K562 (cell line): Measurements from ENCODE around the gene LILRA2. TPM values are rescaled to one million over a fixed set of nuclear protein-coding genes. Genes with fewer than 3 reads are reported as not detected.

Source experiments
- AFF4 ChIP-seq: sonication (generic); formaldehyde crosslinking; IDR thresholded peaks from 2 replicates; pipeline ENCODE4 v1.8.0; 2023; ENCODE audit warnings: mild to moderate bottlenecking, missing genetic modification reagents
- CBX3 ChIP-seq, 2 experiments: IDR thresholded peaks; 1 replicate in 1 of 2; 2 replicates in 1 of 2; pipeline ENCODE4 v1.6.1; 2012; ENCODE audit warnings: inconsistent platforms in 2 of 2, low read length in 2 of 2, borderline replicate concordance in 1 of 2, control low read depth in 1 of 2
- FOXM1 ChIP-seq, 2 experiments: fragments of 450-650 bp in 1 of 2; sonication (generic) in 1 of 2; formaldehyde crosslinking in 1 of 2; IDR thresholded peaks; 2 replicates each; pipeline versions ENCODE4 v1.6.1 to v1.9.0; 2017 to 2022; ENCODE audit warnings: low read depth in 2 of 2, mild to moderate bottlenecking in 2 of 2, missing genetic modification reagents in 1 of 2, moderate library complexity in 1 of 2
- GABPB1 ChIP-seq: sonication (generic); formaldehyde crosslinking; IDR thresholded peaks from 2 replicates; pipeline ENCODE4 v1.8.0; 2022; ENCODE audit warnings: mild to moderate bottlenecking, missing genetic modification reagents
- MEIS2 ChIP-seq: fragments of 450-650 bp; IDR thresholded peaks from 2 replicates; pipeline ENCODE4 v1.6.1; 2014; ENCODE audit warnings: mild to moderate bottlenecking; ENCODE audit not compliant: partially characterized antibody
- MTA3 ChIP-seq: fragments of 450-650 bp; formaldehyde crosslinking; IDR thresholded peaks from 2 replicates; pipeline ENCODE4 v1.6.1; 2017; ENCODE audit warnings: mild to moderate bottlenecking, borderline replicate concordance
- NBN ChIP-seq: fragments of 450-650 bp; IDR thresholded peaks from 2 replicates; pipeline ENCODE4 v1.6.1; 2016; ENCODE audit warnings: low read depth, mild to moderate bottlenecking
- OTX1 ChIP-seq: fragments of 450-650 bp; formaldehyde crosslinking; IDR thresholded peaks from 2 replicates; pipeline ENCODE4 v1.4.0; 2022; ENCODE audit warnings: mild to moderate bottlenecking
- POU5F1 ChIP-seq: fragments of 150-350 bp; IDR thresholded peaks from 2 replicates; pipeline ENCODE4 v1.6.1; 2014; ENCODE audit warnings: borderline replicate concordance, low read length, low read depth, mild to moderate bottlenecking; ENCODE audit not compliant: partially characterized antibody
- SP2 ChIP-seq: IDR thresholded peaks from 2 replicates; pipeline ENCODE4 v1.6.1; 2011; ENCODE audit warnings: mild to moderate bottlenecking, low read depth, low read length, moderate library complexity; ENCODE audit not compliant: poor library complexity, severe bottlenecking; ENCODE audit errors: extremely low read depth
- STAT6 ChIP-seq: sonication (generic); formaldehyde crosslinking; IDR thresholded peaks from 2 replicates; pipeline ENCODE4 v1.8.1; 2023; ENCODE audit warnings: mild to moderate bottlenecking, missing genetic modification reagents
- THRA ChIP-seq: fragments of 450-650 bp; IDR thresholded peaks from 2 replicates; pipeline ENCODE4 v1.6.1; 2017; ENCODE audit warnings: mild to moderate bottlenecking, moderate library complexity
- ZBTB33 ChIP-seq: sonication (generic); formaldehyde crosslinking; IDR thresholded peaks from 2 replicates; pipeline ENCODE4 v1.8.1; 2023; ENCODE audit warnings: mild to moderate bottlenecking, missing genetic modification reagents
- ZBTB7A ChIP-seq: IDR thresholded peaks from 2 replicates; pipeline ENCODE4 v1.6.1; 2011; ENCODE audit warnings: low read depth, mild to moderate bottlenecking, low read length, moderate library complexity, borderline replicate concordance; ENCODE audit not compliant: control insufficient read depth
- polyA plus RNA-seq, 8 experiments: library from polyadenylated mRNA; depleted of rRNA in 4 of 8; stranded (reverse) in 5 of 8; unstranded in 3 of 8; fragments of >200 nt; fragmentation: Nextera tagmentation in 2 of 8; fragmentation: Illumina TruSeq in 1 of 8; extraction: Ambion mirVana in 2 of 8; extraction: Trizol in 1 of 8; gene quantifications; 2 replicates each; pipeline versions ENCODE4 v1.2.1 to v1.2.3, GENCODE V29; 2011 to 2014; ENCODE audit warnings: inconsistent platforms in 1 of 8, missing spikeins in 1 of 8
- total RNA-seq, 7 experiments: library from RNA; depleted of rRNA in 6 of 7; stranded (reverse); fragments of >200 nt in 6 of 7; fragmentation: Illumina TruSeq in 2 of 7; extraction: Trizol in 2 of 7; gene quantifications; 2 replicates each; pipeline versions ENCODE4 v1.2.1 to v1.2.3, GENCODE V29; 2011 to 2021; ENCODE audit warnings: low replicate concordance in 1 of 7

Gene LILRA2
- total and polyA plus RNA-seq, 9 of the 15 experiments (the other 6 are each of a cell fraction or from before 2014, with no cell fraction given): 0.32 to 2.1 (median 0.96) TPM

GRCh38 chr19:54561840-54562239 is 11.8 kb upstream of the LILRA2 start (continued):
- no peak for TF ChIP-seq ZBTB7A
- TF ChIP-seq CBX3 (IDR thresholded peaks at IDR 0.05; ENCODE audit: borderline replicate concordance in 1 of 2, low read length in 2 of 2): no peak
- no peak for TF ChIP-seq SP2
- TF ChIP-seq POU5F1: no peak
- TF ChIP-seq NBN: no peak
- TF ChIP-seq AFF4 (CRISPR knock-in tag): no peak
- TF ChIP-seq GABPB1 (CRISPR knock-in tag): peak; percentile 44; the same call in 1 of the 2 replicates
- no peak for TF ChIP-seq MEIS2
- no peak for TF ChIP-seq STAT6 (CRISPR knock-in tag)
- TF ChIP-seq ZBTB33 (CRISPR knock-in tag): no peak
- TF ChIP-seq THRA: no peak
- no peak for TF ChIP-seq MTA3
- TF ChIP-seq OTX1 (CRISPR knock-in tag): no peak
- no peak for TF ChIP-seq FOXM1 (IDR thresholded peaks at IDR 0.05; ENCODE audit: low read depth)
- TF ChIP-seq FOXM1 (CRISPR knock-in tag; IDR thresholded peaks at IDR 0.05; ENCODE audit: low read depth): no peak
